Mucosa of descending colon (tissue), 3 donors: ENCODE data around the gene RIPOR2. TPM values are rescaled to one million over a fixed set of nuclear protein-coding genes. Genes with fewer than 3 reads are reported as not detected.

Source experiments
- ATAC-seq: fragments of 200-7000 bp; cut with Tn5 transposase; one replicate; pipeline ENCODE4 v1.9.1; 2020; ENCODE audit warnings: mild to moderate bottlenecking, moderate library complexity
- DNase-seq, 3 donors: peaks; one replicate each; pipeline ENCODE4 v3.0.0-alpha.2; 2020
- H3K36me3 ChIP-seq: fragments of 200-600 bp; one replicate; pipeline ENCODE4 v1.8.0; 2021; ENCODE audit warnings: low read depth, mild to moderate bottlenecking
- H3K4me1 ChIP-seq: fragments of 200-600 bp; one replicate; pipeline ENCODE4 v1.8.0; 2021; ENCODE audit warnings: low read depth, mild to moderate bottlenecking
- H3K4me3 ChIP-seq: fragments of 200-600 bp; one replicate; pipeline ENCODE4 v1.8.0; 2021; ENCODE audit warnings: mild to moderate bottlenecking
- H3K9me3 ChIP-seq: fragments of 200-600 bp; one replicate; pipeline ENCODE4 v1.8.0; 2021; ENCODE audit warnings: mild to moderate bottlenecking
- CTCF ChIP-seq: fragments of 200-600 bp; IDR thresholded peaks from one replicate; pipeline ENCODE4 v1.8.0; 2022; ENCODE audit warnings: antibody characterized with exemption, mild to moderate bottlenecking
- intact Hi-C, 2 donors: fragments of 100-400 bp; cut with DNase I in 1 of 2; cut with micrococcal nuclease in 1 of 2; formaldehyde crosslinking; loops; one replicate each; pipeline versions ENCODE4 v1.11.0 to v1.11.1; 2022; cut with DNase I, micrococcal nuclease
- total RNA-seq, 3 donors: library from RNA; stranded (reverse); fragmentation: NEBNext Ultra II Directional in 2 of 3; extraction: Animal tissue kit (Norgen Biotek cat#: 25700) in 2 of 3; gene quantifications; one replicate each; pipeline versions ENCODE4 v1.2.1 to v1.2.4, GENCODE V29; 2021 to 2023
- donor health status: DM: no; HTN: no; CAD: no; lungs with moderate emphysema.
- donor health status: DM: no; HTN: no; CAD: no.
- donor health status: DM: no; HTN: yes; CAD: no.

RIPOR2 gene
- total RNA-seq, 3 donors from 2014 or later: 2.9 to 4.7 (median 4.1) TPM

DNA sequence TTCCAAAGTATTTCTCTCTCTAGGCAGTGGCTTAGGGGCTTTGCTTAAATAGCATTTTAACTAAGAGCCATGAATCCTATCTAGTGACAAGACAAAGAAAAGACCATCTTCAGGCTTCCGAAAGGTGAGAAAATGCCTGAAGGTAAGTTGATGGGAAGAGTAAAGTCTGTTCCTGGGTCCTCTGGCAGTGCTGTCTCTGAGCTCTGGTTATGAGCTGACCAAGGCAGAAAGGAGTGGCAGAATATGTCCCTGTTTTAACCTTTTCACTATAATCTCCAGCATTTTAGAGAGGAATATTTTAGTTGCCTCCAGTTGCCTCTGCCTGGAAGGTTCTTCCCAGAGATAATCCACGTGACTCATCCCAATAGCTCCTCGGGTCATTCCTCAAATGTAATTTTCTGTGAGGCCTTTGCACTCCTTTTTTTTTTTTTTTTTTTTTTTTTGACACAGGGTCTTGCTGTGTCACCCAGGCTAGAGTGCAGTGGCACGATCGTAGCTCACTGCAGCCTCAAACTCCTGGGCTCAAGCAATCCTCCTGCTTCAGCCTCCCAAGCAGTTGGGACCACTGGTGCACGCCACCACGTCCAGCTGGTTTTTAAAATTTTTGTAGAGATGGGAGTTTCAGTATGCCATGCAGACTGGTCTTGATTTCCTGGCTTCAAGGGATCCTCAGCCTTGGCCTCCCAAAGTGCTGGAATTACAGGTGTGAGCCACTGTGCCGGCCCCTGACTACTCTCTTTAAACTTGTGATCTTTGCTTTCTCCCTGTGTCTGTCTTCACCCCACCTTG lies 133.3 kb downstream of the RIPOR2 start:
- Histone ChIP-seq H3K36me3 (no peaks in the 10 kb centered on the region), H3K4me3 (no peak overlapping the region), H3K4me1 (no peaks in the 10 kb centered on the region), H3K9me3 (no peaks in the 10 kb centered on the region)
- DNase-seq (no peak), ATAC-seq (no peak)
- intact Hi-C loops: no loop called here
- no peak for TF ChIP-seq CTCF

GRCh38 chr6:24799541-24799915 lies 136.2 kb downstream of the RIPOR2 start:
- intact Hi-C loops: no loop called here
- no peak for TF ChIP-seq CTCF
- Histone ChIP-seq H3K9me3 (no peaks in the 10 kb centered on the region), H3K4me3 (no peak overlapping the region), H3K36me3 (no peaks in the 10 kb centered on the region), H3K4me1 (no peaks in the 10 kb centered on the region)
- ATAC-seq: no peak
- no peak for DNase-seq

DNA sequence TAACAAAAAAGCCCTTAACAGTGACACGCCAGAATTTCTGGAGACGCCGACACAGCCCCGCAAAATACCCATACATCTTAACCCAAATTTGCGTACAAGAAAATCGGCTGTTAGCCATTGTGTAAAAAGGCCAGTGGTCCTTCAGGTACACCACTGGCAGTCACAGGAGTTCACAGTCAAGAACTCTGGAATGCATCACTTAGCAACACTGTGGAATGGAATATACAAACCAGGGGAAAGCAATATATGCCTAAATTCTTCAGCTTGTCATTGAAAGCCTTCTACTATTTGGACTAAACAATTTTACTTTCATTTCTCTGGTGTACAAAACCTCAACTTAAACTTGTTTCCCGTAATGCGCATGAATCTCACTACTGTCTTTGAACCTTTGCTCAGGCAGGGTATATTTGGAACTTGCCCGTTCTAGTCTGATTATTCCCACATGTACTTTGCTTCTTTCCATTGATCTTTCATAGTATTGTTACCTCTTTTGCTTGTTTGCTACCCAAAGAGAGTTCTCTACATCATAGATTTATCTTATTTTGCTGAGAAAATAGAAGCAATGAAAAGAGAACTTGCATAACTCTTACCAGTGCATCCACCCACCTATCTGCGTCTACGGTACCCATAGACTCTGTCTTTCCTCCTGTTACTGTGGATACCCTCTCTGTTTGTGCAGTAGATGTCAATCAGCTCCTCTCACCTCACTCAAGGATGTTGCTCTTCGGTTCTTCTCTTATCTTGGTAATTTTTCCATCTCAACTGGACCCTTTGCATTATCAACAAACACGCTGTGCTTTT lies 136.8 kb downstream of the RIPOR2 start, which contains the start of gene ARMH2:
ARMH2 (minus strand) TSS at position 178 of the 801 bp plus-strand sequence; CDS start at position 118, 60 bp downstream.
- no peaks in the 10 kb centered on the region for H3K36me3 ChIP-seq
- no peak for TF ChIP-seq CTCF
- no peak within 1 kb of the TSS for H3K4me3 ChIP-seq
- DNase-seq: no peak
- H3K9me3 ChIP-seq: no peaks in the 10 kb centered on the region
- intact Hi-C loops: no loop called here
- no peak for ATAC-seq
- no peaks in the 10 kb centered on the region for H3K4me1 ChIP-seq

DNA sequence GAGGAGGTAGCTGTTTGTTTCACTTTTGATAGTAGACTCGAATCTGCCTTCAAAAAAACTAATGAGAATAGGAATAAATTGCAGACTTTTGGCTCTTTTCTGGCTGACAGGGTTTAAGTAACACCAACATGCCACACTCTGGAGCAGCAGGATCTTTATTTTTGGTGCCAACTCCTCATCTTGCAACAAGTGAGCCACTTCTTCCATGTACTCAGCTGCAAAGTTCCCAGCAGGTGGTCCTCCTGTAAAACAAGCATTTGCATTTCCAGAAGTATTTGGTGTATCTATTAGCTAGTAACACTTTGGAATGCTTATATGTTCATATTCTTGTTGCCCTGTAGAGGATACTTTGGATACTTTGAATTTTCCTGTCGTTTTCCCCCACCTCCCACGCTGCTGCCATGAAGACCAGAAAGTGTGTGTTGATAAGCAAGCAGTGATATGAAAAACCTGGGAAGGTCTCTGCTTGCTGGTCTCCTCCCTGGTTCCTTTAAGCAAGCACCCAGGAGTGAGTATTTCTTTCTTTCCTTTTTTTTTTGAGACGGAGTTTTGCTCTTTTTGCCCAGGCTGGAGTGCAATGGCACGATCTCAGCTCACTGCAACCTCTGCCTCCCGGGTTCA lies 138.1 kb downstream of the RIPOR2 start:
- no peaks in the 10 kb centered on the region for H3K36me3 ChIP-seq
- no peaks in the 10 kb centered on the region for H3K4me1 ChIP-seq
- TF ChIP-seq CTCF: no peak
- H3K4me3 ChIP-seq: no peak overlapping the region
- ATAC-seq (no peak), DNase-seq (no peak)
- intact Hi-C loops: no loop called here
- H3K9me3 ChIP-seq: no peaks in the 10 kb centered on the region

DNA sequence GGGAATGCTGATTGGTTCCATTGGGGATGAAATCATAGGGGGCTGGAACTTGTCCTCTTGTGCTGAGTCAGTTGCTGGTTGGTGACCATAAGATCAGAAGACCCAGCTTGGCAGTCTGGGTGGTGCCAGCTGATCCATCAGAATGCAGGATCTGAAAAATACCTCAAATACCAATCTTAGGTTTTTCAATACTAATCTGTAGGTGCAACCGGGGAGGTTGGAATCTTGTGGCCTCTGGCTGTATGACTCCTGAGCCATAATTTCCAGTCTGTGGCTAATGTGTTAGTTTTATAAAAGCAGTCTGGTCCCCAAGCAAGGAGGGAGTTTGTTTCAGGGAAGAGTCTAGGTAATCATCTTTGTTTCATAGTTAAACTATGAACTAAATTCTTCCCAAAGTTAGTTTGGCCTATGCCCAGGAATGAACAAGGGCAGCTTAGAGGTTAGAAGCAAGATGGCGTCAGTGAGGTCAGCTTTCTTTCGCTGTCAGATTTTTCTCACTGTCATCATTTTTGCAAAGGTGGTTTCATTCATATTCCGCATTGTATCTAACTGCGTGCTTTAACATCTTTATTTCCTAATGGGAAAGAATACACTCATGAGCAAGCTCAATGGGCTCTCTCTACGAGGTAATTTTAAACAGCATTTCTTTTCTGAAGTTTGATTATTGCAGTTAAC lies 139.0 kb downstream of the RIPOR2 start:
- intact Hi-C loops: no loop called here
- DNase-seq (no peak), ATAC-seq (no peak)
- H3K9me3 ChIP-seq: no peaks in the 10 kb centered on the region
- H3K36me3 ChIP-seq: no peaks in the 10 kb centered on the region
- H3K4me3 ChIP-seq: no peak overlapping the region
- H3K4me1 ChIP-seq: no peaks in the 10 kb centered on the region
- TF ChIP-seq CTCF: no peak
